T-helper 2 cell treated with Interferon-gamma antibody and Interleukin-4, amounts not matched to agents 100 ng/mL and 5 ng/mL, for 36 hours (primary cell): Measurements from ENCODE around the gene ARHGEF19. TPM values are rescaled to one million over a fixed set of nuclear protein-coding genes. Genes with fewer than 3 reads are reported as not detected.

Experiments used
- intact Hi-C: fragments of 100-400 bp; cut with micrococcal nuclease; formaldehyde crosslinking; loops from one replicate; pipeline ENCODE4 v1.15.1; 2023
- total RNA-seq: library from RNA; stranded (reverse); gene quantifications from 2 replicates; pipeline ENCODE4 v1.2.3, GENCODE V29; 2022

ARHGEF19 gene
- total RNA-seq, 1 donor from 2014 or later, result 9.5 TPM

GRCh38 chr1:16152481-16153087, 59.9 kb downstream of the ARHGEF19 start:
- intact Hi-C loops, result no loop called here

- intact Hi-C loops, result no loop called here
Measured at GRCh38 chr1:16151995-16152384, 60.5 kb downstream of the ARHGEF19 start.

- intact Hi-C loops, result no loop called here
Measured at GRCh38 chr1:16151196-16151994, 61.1 kb downstream of the ARHGEF19 start.

GRCh38 chr1:16150508-16150907, 61.9 kb downstream of the ARHGEF19 start:
- intact Hi-C loops, result no loop called here

GRCh38 chr1:16149702-16150488, 62.6 kb downstream of the ARHGEF19 start:
- intact Hi-C loops, result no loop called here

GRCh38 chr1:16149146-16149545, 63.3 kb downstream of the ARHGEF19 start:
- intact Hi-C loops, result no loop called here

- intact Hi-C loops, result no loop called here
Measured at GRCh38 chr1:16148329-16149092, 63.9 kb downstream of the ARHGEF19 start.

Other genes starting within 250 kb of the ARHGEF19 start
- 35.3 and 43.6 TPM in 2 replicates for gene ZBTB17, start 236.6 kb downstream of the ARHGEF19 start, total RNA-seq
- gene SRARP, start 208.4 kb downstream of the ARHGEF19 start, total RNA-seq, result not detected in 2 replicates
- gene HSPB7, start 194.6 kb downstream of the ARHGEF19 start, total RNA-seq, result not detected in 2 replicates
- not detected in 2 replicates for gene CLCNKA, start 190.6 kb downstream of the ARHGEF19 start, total RNA-seq
- not detected in 2 replicates for gene CLCNKB, start 168.9 kb downstream of the ARHGEF19 start, total RNA-seq
- 0.41 and 0.45 TPM in 2 replicates for gene FAM131C, start 139.0 kb downstream of the ARHGEF19 start, total RNA-seq
- gene EPHA2, start 56.6 kb downstream of the ARHGEF19 start, total RNA-seq, result not detected in 2 replicates
- 6.1 and 6.3 TPM in 2 replicates for gene CPLANE2, start 24.5 kb upstream of the ARHGEF19 start, total RNA-seq
- 17.2 and 20.5 TPM in 2 replicates for gene FBXO42, start 139.8 kb upstream of the ARHGEF19 start, total RNA-seq
- 167 and 173 TPM in 2 replicates for gene SZRD1, start 154.6 kb upstream of the ARHGEF19 start, total RNA-seq
- 0.11 TPM in 1 of 2 replicates, not detected in the other for gene SPATA21, start 224.8 kb upstream of the ARHGEF19 start, total RNA-seq
- gene NECAP2, start 228.1 kb upstream of the ARHGEF19 start, total RNA-seq, result 104 and 110 TPM in 2 replicates